ENCODE data around the gene FAM110D.

DNA sequence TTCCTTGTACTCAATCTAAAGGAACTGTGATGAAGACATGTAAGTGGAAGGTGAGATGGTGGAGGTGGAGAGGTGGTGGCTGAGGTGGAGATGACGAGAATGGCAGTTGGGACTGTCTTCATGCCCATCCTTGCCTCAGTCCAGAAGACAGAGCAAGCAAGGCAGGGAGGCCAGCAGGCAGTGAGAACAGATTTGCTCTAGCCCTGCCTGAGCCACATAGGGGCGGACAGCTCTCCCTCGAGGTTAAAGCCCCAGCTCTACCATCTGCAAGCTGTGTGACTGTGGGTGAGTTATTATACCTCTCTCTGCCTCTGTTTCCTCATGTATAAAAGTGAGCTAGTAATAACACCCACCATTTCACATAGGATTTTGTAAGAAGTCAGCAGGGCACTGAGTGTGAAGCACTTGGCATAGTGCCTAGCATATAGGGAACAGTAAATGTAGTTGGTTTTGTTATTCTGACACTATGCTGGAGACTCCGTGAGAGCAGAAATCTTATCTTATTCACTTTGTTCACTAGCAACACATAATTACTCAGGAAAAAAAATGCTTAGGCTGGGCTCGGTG is 4.8 kb upstream of the FAM110D start:
- TF ChIP-seq, protein P1, sequence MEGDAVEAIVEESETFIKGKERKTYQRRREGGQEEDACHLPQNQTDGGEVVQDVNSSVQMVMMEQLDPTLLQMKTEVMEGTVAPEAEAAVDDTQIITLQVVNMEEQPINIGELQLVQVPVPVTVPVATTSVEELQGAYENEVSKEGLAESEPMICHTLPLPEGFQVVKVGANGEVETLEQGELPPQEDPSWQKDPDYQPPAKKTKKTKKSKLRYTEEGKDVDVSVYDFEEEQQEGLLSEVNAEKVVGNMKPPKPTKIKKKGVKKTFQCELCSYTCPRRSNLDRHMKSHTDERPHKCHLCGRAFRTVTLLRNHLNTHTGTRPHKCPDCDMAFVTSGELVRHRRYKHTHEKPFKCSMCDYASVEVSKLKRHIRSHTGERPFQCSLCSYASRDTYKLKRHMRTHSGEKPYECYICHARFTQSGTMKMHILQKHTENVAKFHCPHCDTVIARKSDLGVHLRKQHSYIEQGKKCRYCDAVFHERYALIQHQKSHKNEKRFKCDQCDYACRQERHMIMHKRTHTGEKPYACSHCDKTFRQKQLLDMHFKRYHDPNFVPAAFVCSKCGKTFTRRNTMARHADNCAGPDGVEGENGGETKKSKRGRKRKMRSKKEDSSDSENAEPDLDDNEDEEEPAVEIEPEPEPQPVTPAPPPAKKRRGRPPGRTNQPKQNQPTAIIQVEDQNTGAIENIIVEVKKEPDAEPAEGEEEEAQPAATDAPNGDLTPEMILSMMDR (IDR thresholded peaks at IDR 0.05), result no peak
- TF ChIP-seq ZFX (IDR thresholded peaks at IDR 0.05; ENCODE audit: borderline replicate concordance), result no peak
